HG03045 (cell line): Measurements from ENCODE around the gene NKX2-4.

Experiments
- ATAC-seq: cut with Tn5 transposase; IDR thresholded peaks from one replicate; pipeline ENCODE4 v1.9.1; 2021; ENCODE audit warnings: mild to moderate bottlenecking, moderate library complexity; ENCODE audit not compliant: unreplicated experiment

NKX2-4 gene

DNA sequence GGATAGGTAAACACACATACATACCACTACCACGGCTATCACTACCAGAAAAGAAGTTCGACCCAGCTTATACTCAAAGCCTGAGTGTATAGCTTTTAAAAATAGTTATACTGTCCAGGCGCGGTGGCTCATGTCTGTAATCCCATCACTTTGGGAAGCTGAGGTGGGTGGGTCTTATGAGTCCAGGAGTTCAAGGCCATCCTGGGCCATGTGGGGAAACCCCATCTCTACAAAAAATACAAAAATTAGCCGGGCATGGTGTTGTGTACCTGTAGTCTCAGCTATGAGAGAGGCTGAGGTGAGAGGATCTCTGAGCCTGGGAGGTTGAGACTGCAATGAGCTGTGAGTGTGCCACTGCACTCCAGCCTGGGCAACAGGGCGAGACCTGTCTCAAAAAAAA is 32.9 kb downstream of the NKX2-4 start:
- no peak for ATAC-seq

GRCh38 chr20:21361266-21361665 is 36.1 kb downstream of the NKX2-4 start:
- ATAC-seq, result no peak

DNA sequence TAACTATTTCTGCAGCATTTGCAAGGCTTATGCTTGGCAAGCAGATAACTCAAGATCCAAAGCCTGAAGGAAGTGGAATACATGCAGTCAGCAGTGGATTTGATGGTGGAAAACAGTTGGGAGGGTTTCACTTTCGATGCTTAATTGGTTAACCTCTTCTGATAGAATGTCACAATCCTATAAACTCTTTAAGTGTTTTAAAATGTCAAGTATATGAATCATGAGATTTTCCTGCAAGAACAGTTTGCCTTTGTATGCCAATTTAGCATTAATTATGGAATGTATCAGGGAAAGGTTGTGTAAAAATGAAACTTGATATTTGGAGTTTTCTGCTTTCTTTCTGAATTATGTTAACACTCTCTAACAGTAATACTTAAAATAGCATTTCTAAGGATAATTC is 36.6 kb downstream of the NKX2-4 start:
- ATAC-seq, result no peak

DNA sequence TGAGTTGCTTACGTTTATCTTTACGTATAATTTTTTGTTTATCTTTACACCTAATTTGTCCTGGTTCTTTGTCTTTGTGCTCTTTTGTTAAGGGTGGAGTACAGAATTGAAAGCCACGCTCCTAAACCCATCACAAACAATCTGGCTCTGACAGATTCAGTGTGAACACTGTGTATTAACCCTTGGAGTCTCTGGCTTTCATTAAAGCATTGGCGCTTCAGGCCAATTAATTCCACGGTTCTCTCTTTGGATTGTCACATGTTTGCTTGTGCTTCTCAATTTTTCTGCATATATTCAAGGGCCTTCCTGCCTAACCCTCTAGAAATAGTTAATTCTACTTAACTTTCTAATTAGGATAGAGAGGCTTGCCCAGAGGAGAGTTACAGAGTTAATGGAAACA is 38.6 kb downstream of the NKX2-4 start:
- ATAC-seq, result no peak

DNA sequence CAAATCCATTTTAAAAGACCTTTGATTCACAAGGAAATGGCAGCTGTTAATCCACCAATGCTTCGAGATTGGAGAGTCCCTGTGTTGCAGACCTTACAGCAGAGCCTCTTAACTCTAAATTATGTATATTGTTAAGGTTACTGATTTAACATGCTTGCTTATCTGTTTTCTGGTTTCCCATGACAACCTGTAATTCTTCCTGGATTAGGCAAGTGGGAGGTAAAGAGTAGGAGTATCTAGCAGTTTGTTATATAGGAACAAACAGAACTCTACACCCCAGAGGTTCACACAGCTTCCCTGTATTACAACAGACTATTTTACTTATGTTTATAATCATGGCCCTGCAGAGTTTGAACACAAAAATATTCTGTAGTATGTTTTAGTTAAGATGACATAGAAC is 39.5 kb downstream of the NKX2-4 start:
- ATAC-seq, result no peak

- ATAC-seq, result no peak
Measured at GRCh38 chr20:21356386-21356785, 40.9 kb downstream of the NKX2-4 start.

DNA sequence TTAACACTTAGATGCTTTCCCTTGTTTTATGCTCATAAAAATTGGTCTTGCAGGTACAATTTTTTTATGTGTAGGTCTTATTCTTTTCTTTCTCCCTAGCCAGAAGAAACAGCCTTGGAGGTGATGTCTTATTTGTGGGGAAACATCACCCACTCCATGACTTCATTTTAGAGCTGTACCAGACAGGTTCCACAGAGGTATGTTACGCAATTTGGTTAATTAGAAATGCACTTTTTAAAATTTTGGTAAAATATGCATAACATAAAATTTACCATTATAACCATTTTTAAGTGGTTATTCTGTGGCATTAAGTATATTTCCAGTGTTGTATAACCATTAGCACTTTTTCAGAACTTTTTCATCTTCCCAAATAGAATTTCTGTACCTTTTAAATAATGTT is 41.3 kb downstream of the NKX2-4 start:
- no peak for ATAC-seq

DNA sequence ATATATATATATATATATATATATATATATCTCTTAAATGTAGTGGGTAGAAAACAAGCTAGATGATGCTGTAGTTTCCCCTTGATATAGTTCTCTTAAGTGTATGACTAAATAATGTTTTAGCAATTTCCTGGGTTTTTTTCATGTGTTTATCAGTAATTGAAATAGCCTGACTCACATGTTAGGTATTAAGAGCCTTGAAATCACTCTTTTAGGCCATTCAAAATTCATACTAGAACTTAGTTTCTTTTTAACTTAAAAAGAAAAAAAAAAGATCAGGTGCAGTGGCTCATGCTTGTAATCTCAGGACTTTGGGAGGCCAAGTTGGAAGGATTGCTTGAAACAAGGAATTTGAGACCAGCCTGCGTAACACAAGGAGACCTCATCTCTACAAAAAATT is 44.1 kb downstream of the NKX2-4 start:
- no peak for ATAC-seq

- ATAC-seq, result no peak
Measured at GRCh38 chr20:21352703-21353102, 44.6 kb downstream of the NKX2-4 start.
